MM.1S (cell line): ENCODE results near the gene PRKAA2.
A peak's percentile ranks its signal among the peaks of the same experiment; 100 is the strongest.
"Not testable (repeated sequence)": the region's sequence is repeated elsewhere in the genome, so short reads cannot be mapped to it uniquely, and the experiment has no call there.

Experiments used
- DNase-seq: peaks from one replicate; pipeline ENCODE4 v3.0.0-alpha.2; 2015
- H2AFZ ChIP-seq: fragments of 300-600 bp; sonication (generic); 2 replicates; pipeline ENCODE4 v1.6.0; 2016; ENCODE audit warnings: antibody characterized with exemption, low read length
- H3F3A ChIP-seq: fragments of 300-600 bp; sonication (generic); 2 replicates; pipeline ENCODE4 v1.6.1; 2016; ENCODE audit warnings: mild to moderate bottlenecking, antibody characterized with exemption, low read length, moderate library complexity, mixed read lengths; ENCODE audit not compliant: insufficient read depth
- H3K27ac ChIP-seq: fragments of 300-600 bp; sonication (generic); 2 replicates; pipeline ENCODE4 v1.5.1; 2016; ENCODE audit warnings: mild to moderate bottlenecking, low read length
- H3K27me3 ChIP-seq: fragments of 300-600 bp; sonication (generic); replicated peaks from 2 replicates; pipeline ENCODE4 v1.6.0; 2016; ENCODE audit warnings: low read length; ENCODE audit not compliant: insufficient read depth
- H3K36me3 ChIP-seq: fragments of 300-600 bp; sonication (generic); replicated peaks from 2 replicates; pipeline ENCODE4 v1.6.1; 2016; ENCODE audit warnings: mild to moderate bottlenecking, low read length, mixed read lengths; ENCODE audit not compliant: insufficient read depth
- H3K4me1 ChIP-seq: fragments of 300-600 bp; sonication (generic); 2 replicates; pipeline ENCODE4 v1.6.1; 2016; ENCODE audit warnings: low read length, mixed read lengths
- H3K4me2 ChIP-seq: fragments of 300-600 bp; sonication (generic); 2 replicates; pipeline ENCODE4 v1.6.0; 2016; ENCODE audit warnings: low read depth, low read length
- H3K4me3 ChIP-seq: fragments of 300-600 bp; sonication (generic); 2 replicates; pipeline ENCODE4 v1.5.1; 2016; ENCODE audit warnings: low read length, mixed read lengths
- H3K79me2 ChIP-seq: fragments of 300-600 bp; sonication (generic); 2 replicates; pipeline ENCODE4 v1.6.1; 2016; ENCODE audit warnings: mixed run types, low read length, mixed read lengths
- H3K9ac ChIP-seq: fragments of 300-600 bp; sonication (generic); 2 replicates; pipeline ENCODE4 v1.6.1; 2016; ENCODE audit warnings: low read length, mixed read lengths
- H3K9me2 ChIP-seq: fragments of 300-600 bp; sonication (generic); replicated peaks from 2 replicates; pipeline ENCODE4 v1.6.1; 2016; ENCODE audit warnings: mild to moderate bottlenecking, low read length, mixed read lengths; ENCODE audit not compliant: insufficient read depth
- H3K9me3 ChIP-seq: fragments of 300-600 bp; sonication (generic); replicated peaks from 2 replicates; pipeline ENCODE4 v1.6.1; 2016; ENCODE audit warnings: mild to moderate bottlenecking, low read length, mixed read lengths; ENCODE audit not compliant: insufficient read depth
- H4K20me1 ChIP-seq: fragments of 300-600 bp; sonication (generic); 2 replicates; pipeline ENCODE4 v1.6.1; 2016; ENCODE audit warnings: mild to moderate bottlenecking, low read length, moderate library complexity, mixed read lengths; ENCODE audit not compliant: insufficient read depth
- EZH2 ChIP-seq: fragments of 300-600 bp; sonication (generic); optimal IDR thresholded peaks from 2 replicates; pipeline ENCODE3; 2017; ENCODE audit warnings: low read depth, mild to moderate bottlenecking, antibody characterized with exemption, low read length, mixed read lengths
- EZH2phosphoT487 ChIP-seq: fragments of 300-600 bp; sonication (generic); IDR thresholded peaks from 2 replicates; pipeline ENCODE4 v1.6.1; 2018; ENCODE audit warnings: antibody characterized with exemption, low read length
- TF ChIP-seq, protein P1 (sequence below): fragments of 300-600 bp; sonication (generic); IDR thresholded peaks from 2 replicates; pipeline ENCODE4 v1.5.1; 2016; ENCODE audit warnings: antibody characterized with exemption, low read length, mixed read lengths

PRKAA2 gene

DNA sequence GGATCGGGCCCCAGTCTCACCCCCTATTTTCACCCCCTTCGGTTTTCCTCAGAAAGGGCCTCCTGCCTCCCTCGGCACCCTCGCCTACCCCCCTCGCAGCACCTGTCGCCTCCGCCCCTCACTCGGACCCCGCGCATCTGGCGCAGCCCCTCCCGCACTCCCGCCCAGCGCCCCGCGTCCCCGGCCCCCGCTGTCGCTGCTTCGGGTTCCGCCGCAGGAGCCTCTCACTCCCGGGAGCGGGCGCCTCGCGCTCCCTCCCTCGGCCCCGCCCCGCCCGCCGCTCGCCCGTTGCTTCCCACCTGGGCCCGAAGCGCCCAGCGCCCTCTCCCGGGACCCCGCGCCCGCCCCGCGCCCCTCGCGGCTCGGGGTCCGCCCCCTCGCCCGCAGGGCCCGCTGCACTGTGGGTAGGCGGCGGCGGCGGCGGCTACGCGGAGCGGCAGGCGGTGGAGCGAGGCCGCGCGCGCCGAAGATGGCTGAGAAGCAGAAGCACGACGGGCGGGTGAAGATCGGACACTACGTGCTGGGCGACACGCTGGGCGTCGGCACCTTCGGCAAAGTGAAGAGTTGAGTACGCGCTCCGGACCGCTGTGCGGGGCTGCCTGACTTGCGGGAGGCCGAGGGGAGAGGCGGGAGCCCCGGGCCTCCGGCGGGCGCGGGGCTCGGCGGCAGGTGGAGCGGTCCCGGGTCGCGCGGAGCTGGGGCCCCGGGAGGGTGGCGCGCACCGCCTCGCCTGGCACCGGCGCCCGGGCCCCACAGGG lies at the start of gene PRKAA2:
Gene PRKAA2, plus strand, starts transcription at position 396 of the 758 bp plus-strand sequence. Its CDS starts 74 bp downstream, at position 470.
- Histone ChIP-seq H4K20me1 (no peaks in the 10 kb centered on the region), H3K9me2 (no peaks in the 10 kb centered on the region), H3K4me1 (no peaks in the 10 kb centered on the region), H3K27ac (no peak within 1 kb of the TSS), H2AFZ (no peak within 1 kb of the TSS), H3K36me3 (no peaks in the 10 kb centered on the region), H3F3A (no peaks in the 10 kb centered on the region), H3K27me3 (no peaks in the 10 kb centered on the region), H3K4me2 (peak within 1 kb of the TSS; percentile 55; the same call in 1 of the 2 replicates), H3K79me2 (no peaks in the 10 kb centered on the region), H3K4me3 (peak within 1 kb of the TSS; percentile 57; the same call in 1 of the 2 replicates), H3K9ac (no peak within 1 kb of the TSS), H3K9me3 (no peaks in the 10 kb centered on the region)
- peak; percentile 21 for DNase-seq
- TF ChIP-seq EZH2: no peak
- TF ChIP-seq, protein P1, sequence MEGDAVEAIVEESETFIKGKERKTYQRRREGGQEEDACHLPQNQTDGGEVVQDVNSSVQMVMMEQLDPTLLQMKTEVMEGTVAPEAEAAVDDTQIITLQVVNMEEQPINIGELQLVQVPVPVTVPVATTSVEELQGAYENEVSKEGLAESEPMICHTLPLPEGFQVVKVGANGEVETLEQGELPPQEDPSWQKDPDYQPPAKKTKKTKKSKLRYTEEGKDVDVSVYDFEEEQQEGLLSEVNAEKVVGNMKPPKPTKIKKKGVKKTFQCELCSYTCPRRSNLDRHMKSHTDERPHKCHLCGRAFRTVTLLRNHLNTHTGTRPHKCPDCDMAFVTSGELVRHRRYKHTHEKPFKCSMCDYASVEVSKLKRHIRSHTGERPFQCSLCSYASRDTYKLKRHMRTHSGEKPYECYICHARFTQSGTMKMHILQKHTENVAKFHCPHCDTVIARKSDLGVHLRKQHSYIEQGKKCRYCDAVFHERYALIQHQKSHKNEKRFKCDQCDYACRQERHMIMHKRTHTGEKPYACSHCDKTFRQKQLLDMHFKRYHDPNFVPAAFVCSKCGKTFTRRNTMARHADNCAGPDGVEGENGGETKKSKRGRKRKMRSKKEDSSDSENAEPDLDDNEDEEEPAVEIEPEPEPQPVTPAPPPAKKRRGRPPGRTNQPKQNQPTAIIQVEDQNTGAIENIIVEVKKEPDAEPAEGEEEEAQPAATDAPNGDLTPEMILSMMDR: no peak
- no peak for TF ChIP-seq EZH2phosphoT487

DNA sequence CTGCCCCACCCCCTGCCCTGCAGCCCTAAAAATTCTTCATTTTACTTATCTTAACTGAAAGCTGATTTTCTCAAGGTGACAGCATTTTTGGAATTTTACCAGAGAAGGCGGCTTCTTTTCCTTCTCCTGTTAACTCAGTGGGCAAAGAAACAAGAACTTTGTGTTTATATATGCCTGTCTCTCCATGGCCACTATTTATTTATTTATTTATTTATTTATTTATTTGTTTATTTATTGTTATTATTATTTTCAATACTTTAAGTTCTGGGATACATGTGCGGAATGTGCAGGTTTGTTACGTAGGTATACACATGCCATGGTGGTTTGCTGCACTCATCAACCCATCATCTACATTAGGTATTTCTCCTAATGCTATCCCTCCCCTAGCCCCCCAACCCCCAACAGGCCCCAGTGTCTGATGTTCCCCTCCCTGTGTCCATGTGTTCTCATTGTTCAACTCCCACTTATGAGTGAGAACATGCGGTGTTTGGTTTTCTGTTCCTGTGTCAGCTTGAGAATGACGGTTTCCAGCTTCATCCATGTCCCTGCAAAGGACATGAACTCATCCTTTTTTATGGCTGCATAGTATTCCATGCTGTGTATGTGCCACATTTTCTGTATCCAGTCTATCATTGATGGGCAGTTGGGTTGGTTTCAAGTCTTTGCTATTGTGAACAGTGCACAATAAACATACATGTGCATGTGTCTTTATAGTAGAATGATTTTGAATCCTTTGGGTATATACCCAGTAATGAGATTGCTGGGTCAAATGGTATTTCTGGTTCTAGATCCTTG lies 49.5 kb upstream of the PRKAA2 start:
- not testable (repeated sequence) for H3K4me2 ChIP-seq, H3K9me3 ChIP-seq, H3K27me3 ChIP-seq, H4K20me1 ChIP-seq, H3K36me3 ChIP-seq, H3K4me3 ChIP-seq, H3K9me2 ChIP-seq, H3K27ac ChIP-seq, H3K79me2 ChIP-seq, H3K9ac ChIP-seq, H3K4me1 ChIP-seq, H3F3A ChIP-seq, H2AFZ ChIP-seq, DNase-seq

DNA sequence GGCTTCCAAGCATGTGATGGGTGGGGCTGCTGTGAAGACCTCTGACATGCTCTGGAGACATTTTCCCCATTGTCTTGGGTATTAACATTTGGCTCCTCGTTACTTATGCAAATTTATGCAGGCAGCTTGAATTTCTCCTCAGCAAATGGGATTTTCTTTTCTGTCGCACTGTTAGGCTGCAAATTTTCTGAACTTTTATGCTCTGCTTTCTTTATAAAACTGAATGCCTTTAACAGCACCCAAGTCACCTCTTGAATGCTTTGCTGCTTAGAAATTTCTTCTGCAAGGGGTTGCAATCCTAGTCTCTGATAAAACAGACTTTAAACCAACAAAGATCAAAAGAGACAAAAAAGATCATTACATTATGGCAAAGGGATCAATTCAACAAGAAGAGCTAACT lies 35.0 kb upstream of the PRKAA2 start:
- not testable (repeated sequence) for H3K27me3 ChIP-seq, H3K4me3 ChIP-seq, H3K9me2 ChIP-seq, H3K4me2 ChIP-seq, H4K20me1 ChIP-seq, H3K36me3 ChIP-seq, H2AFZ ChIP-seq, H3K79me2 ChIP-seq, H3F3A ChIP-seq, H3K4me1 ChIP-seq, DNase-seq, H3K9me3 ChIP-seq, H3K9ac ChIP-seq, H3K27ac ChIP-seq

DNA sequence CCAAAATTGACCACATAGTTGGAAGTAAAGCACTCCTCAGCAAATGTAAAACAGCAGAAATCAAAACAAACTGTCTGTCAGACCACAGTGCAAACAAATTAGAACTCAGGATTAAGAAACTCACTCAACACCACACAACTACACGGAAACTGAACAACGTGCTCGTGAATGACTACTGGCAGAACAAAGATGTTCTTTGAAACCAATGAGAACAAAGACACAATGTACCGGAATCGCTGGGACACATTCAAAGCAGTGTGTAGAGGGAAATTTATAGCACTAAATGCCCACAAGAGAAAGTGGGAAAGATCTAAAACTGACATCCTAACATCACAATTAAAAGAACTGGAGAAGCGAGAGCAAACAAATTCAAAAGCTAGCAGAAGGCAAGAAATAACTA lies 34.3 kb upstream of the PRKAA2 start:
- H3K4me2 ChIP-seq, H3K36me3 ChIP-seq, H3K9me2 ChIP-seq, H3K4me3 ChIP-seq, H3K9me3 ChIP-seq, H3K27me3 ChIP-seq, H3K4me1 ChIP-seq, H3K79me2 ChIP-seq, H2AFZ ChIP-seq, H3K9ac ChIP-seq, H3K27ac ChIP-seq, DNase-seq, H4K20me1 ChIP-seq, H3F3A ChIP-seq: not testable (repeated sequence)
